ENCODE measurements around the gene TF.

Gene TF

GRCh38 chr3:133837487-133838295 lies 91.5 kb downstream of the TF start:
- 92 to 94% methylated on average over 11 to 16 of the region's 22 CpGs for WGBS, 2 experiments (ENCODE audit: insufficient coverage in 2 of 2)
- no peaks in the 10 kb centered on the region for H3K4me1 ChIP-seq (ENCODE audit: control insufficient read depth, insufficient read depth, low read length, poor library complexity, severe bottlenecking)

GRCh38 chr3:133838296-133838789 lies 92.2 kb downstream of the TF start:
- Histone ChIP-seq H3K36me3 (ENCODE audit: control insufficient read depth, insufficient read depth, low read length) (no peaks in the 10 kb centered on the region), H3K4me3 (ENCODE audit: extremely low read depth, insufficient read depth, low read length, poor library complexity, severe bottlenecking) (no peak overlapping the region), H3K4me1 (ENCODE audit: control insufficient read depth, insufficient read depth, low read length, poor library complexity, severe bottlenecking) (no peaks in the 10 kb centered on the region), H3K9me3 (ENCODE audit: control insufficient read depth, low read length) (no peaks in the 10 kb centered on the region), H3K27ac (ENCODE audit: low read depth, low read length, severe bottlenecking) (no peak overlapping the region)
- 85% methylated on average over 3 of the region's 4 CpGs for WGBS, 2 experiments (ENCODE audit: insufficient coverage in 2 of 2)

More at GRCh38 chr3:133837487-133838295, 91.5 kb downstream of the TF start:
- Histone ChIP-seq H3K9me3 (ENCODE audit: control insufficient read depth, low read length) (no peaks in the 10 kb centered on the region), H3K4me3 (ENCODE audit: extremely low read depth, insufficient read depth, low read length, poor library complexity, severe bottlenecking) (no peak overlapping the region), H3K36me3 (ENCODE audit: control insufficient read depth, insufficient read depth, low read length) (no peaks in the 10 kb centered on the region), H3K27ac (ENCODE audit: low read depth, low read length, severe bottlenecking) (no peak overlapping the region)

GRCh38 chr3:133838916-133839800 lies 93.0 kb downstream of the TF start:
- Histone ChIP-seq H3K36me3 (ENCODE audit: control insufficient read depth, insufficient read depth, low read length) (no peaks in the 10 kb centered on the region), H3K4me1 (ENCODE audit: control insufficient read depth, insufficient read depth, low read length, poor library complexity, severe bottlenecking) (no peaks in the 10 kb centered on the region), H3K4me3 (ENCODE audit: extremely low read depth, insufficient read depth, low read length, poor library complexity, severe bottlenecking) (no peak overlapping the region), H3K9me3 (ENCODE audit: control insufficient read depth, low read length) (no peaks in the 10 kb centered on the region), H3K27ac (ENCODE audit: low read depth, low read length, severe bottlenecking) (no peak overlapping the region)
- 90 to 93% methylated on average over 8 to 11 of the region's 12 CpGs for whole genome bisulfite sequencing, 2 experiments (ENCODE audit: insufficient coverage in 2 of 2)

GRCh38 chr3:133840055-133840737 lies 94.0 kb downstream of the TF start:
- 84 to 97% methylated on average over 5 to 9 of the region's 9 CpGs for WGBS, 2 experiments (ENCODE audit: insufficient coverage in 2 of 2)
- H3K4me1 ChIP-seq (ENCODE audit: control insufficient read depth, insufficient read depth, low read length, poor library complexity, severe bottlenecking), result no peaks in the 10 kb centered on the region
- H3K4me3 ChIP-seq (ENCODE audit: extremely low read depth, insufficient read depth, low read length, poor library complexity, severe bottlenecking), result no peak overlapping the region
- no peaks in the 10 kb centered on the region for H3K9me3 ChIP-seq (ENCODE audit: control insufficient read depth, low read length)
- H3K27ac ChIP-seq (ENCODE audit: low read depth, low read length, severe bottlenecking), result no peak overlapping the region
- H3K36me3 ChIP-seq (ENCODE audit: control insufficient read depth, insufficient read depth, low read length), result no peaks in the 10 kb centered on the region

- Histone ChIP-seq H3K27ac (ENCODE audit: low read depth, low read length, severe bottlenecking) (no peak overlapping the region), H3K4me3 (ENCODE audit: extremely low read depth, insufficient read depth, low read length, poor library complexity, severe bottlenecking) (no peak overlapping the region), H3K4me1 (ENCODE audit: control insufficient read depth, insufficient read depth, low read length, poor library complexity, severe bottlenecking) (no peaks in the 10 kb centered on the region), H3K36me3 (ENCODE audit: control insufficient read depth, insufficient read depth, low read length) (no peaks in the 10 kb centered on the region), H3K9me3 (ENCODE audit: control insufficient read depth, low read length) (no peaks in the 10 kb centered on the region)
- 93 to 95% methylated on average over 3 to 4 of the region's 6 CpGs for WGBS, 2 experiments (ENCODE audit: insufficient coverage in 2 of 2)
These were observed 94.6 kb downstream of the TF start for GRCh38 chr3:133840767-133841166.

GRCh38 chr3:133841196-133841595 lies 95.0 kb downstream of the TF start:
- H3K9me3 ChIP-seq (ENCODE audit: control insufficient read depth, low read length), result no peaks in the 10 kb centered on the region
- WGBS, 2 experiments (ENCODE audit: insufficient coverage in 2 of 2), result 96 to 98% methylated on average over 8 of the region's 8 CpGs
- H3K36me3 ChIP-seq (ENCODE audit: control insufficient read depth, insufficient read depth, low read length), result no peaks in the 10 kb centered on the region
- H3K4me3 ChIP-seq (ENCODE audit: extremely low read depth, insufficient read depth, low read length, poor library complexity, severe bottlenecking), result no peak overlapping the region
- H3K27ac ChIP-seq (ENCODE audit: low read depth, low read length, severe bottlenecking), result no peak overlapping the region
- no peaks in the 10 kb centered on the region for H3K4me1 ChIP-seq (ENCODE audit: control insufficient read depth, insufficient read depth, low read length, poor library complexity, severe bottlenecking)

- H3K36me3 ChIP-seq (ENCODE audit: control insufficient read depth, insufficient read depth, low read length), result no peaks in the 10 kb centered on the region
- WGBS, 2 experiments (ENCODE audit: insufficient coverage in 2 of 2), result 82 to 100% methylated on average over 2 to 3 of the region's 4 CpGs
- H3K9me3 ChIP-seq (ENCODE audit: control insufficient read depth, low read length), result no peaks in the 10 kb centered on the region
- no peak overlapping the region for H3K27ac ChIP-seq (ENCODE audit: low read depth, low read length, severe bottlenecking)
- H3K4me3 ChIP-seq (ENCODE audit: extremely low read depth, insufficient read depth, low read length, poor library complexity, severe bottlenecking), result no peak overlapping the region
- H3K4me1 ChIP-seq (ENCODE audit: control insufficient read depth, insufficient read depth, low read length, poor library complexity, severe bottlenecking), result no peaks in the 10 kb centered on the region
These were observed 96.0 kb downstream of the TF start for GRCh38 chr3:133842158-133842557.

- Histone ChIP-seq H3K36me3 (ENCODE audit: control insufficient read depth, insufficient read depth, low read length) (no peaks in the 10 kb centered on the region), H3K4me3 (ENCODE audit: extremely low read depth, insufficient read depth, low read length, poor library complexity, severe bottlenecking) (no peak overlapping the region), H3K9me3 (ENCODE audit: control insufficient read depth, low read length) (no peaks in the 10 kb centered on the region), H3K27ac (ENCODE audit: low read depth, low read length, severe bottlenecking) (no peak overlapping the region), H3K4me1 (ENCODE audit: control insufficient read depth, insufficient read depth, low read length, poor library complexity, severe bottlenecking) (no peaks in the 10 kb centered on the region)
- WGBS, 2 experiments (ENCODE audit: insufficient coverage in 2 of 2), result 96 to 100% methylated on average over 2 to 5 of the region's 7 CpGs
These were observed 97.4 kb downstream of the TF start for GRCh38 chr3:133843634-133844033.

DNA sequence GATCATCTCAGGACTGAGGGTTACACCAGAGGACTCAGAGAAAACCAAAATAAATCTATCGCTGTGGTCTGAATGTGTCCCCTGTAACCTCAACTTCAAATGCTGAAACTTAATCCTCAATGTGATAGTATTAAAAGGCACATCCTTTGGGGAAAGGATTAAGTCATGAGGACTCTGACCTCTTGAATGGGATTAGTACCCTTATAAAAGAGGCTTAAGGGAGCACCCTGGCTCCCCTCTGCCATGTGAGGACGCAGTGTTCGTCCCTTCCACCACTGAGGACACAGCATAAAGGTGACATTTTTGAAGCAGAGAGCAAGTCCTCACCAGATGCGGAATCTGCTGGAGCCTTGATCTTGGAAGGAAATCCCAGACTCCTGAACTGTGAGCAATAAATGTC lies 98.9 kb downstream of the TF start:
- Histone ChIP-seq H3K9me3 (ENCODE audit: control insufficient read depth, low read length) (no peaks in the 10 kb centered on the region), H3K27ac (ENCODE audit: low read depth, low read length, severe bottlenecking) (no peak overlapping the region), H3K4me3 (ENCODE audit: extremely low read depth, insufficient read depth, low read length, poor library complexity, severe bottlenecking) (no peak overlapping the region), H3K4me1 (ENCODE audit: control insufficient read depth, insufficient read depth, low read length, poor library complexity, severe bottlenecking) (no peaks in the 10 kb centered on the region), H3K36me3 (ENCODE audit: control insufficient read depth, insufficient read depth, low read length) (no peaks in the 10 kb centered on the region)
- WGBS, 2 experiments (ENCODE audit: insufficient coverage in 2 of 2), result 90 to 100% methylated on average over 3 to 4 of the region's 4 CpGs
